Muscle of leg (tissue), 11 donors: ENCODE data around the gene KNG1. TPM values are rescaled to one million over a fixed set of nuclear protein-coding genes. Genes with fewer than 3 reads are reported as not detected.
"Not testable (repeated sequence)": the region's sequence is repeated elsewhere in the genome, so short reads cannot be mapped to it uniquely, and the experiment has no call there.

Source experiments
- DNase-seq: peaks from one replicate; pipeline ENCODE4 v3.0.0; 2013
- H3K27ac ChIP-seq: one replicate; pipeline ENCODE4 v1.5.1; 2013; ENCODE audit warnings: mild to moderate bottlenecking, low read length, control low read depth
- H3K27me3 ChIP-seq: one replicate; pipeline ENCODE4 v1.6.1; 2013; ENCODE audit warnings: low read length; ENCODE audit not compliant: control insufficient read depth, insufficient read depth
- H3K36me3 ChIP-seq: one replicate; pipeline ENCODE4 v1.6.1; 2013; ENCODE audit warnings: low read length; ENCODE audit not compliant: control insufficient read depth, insufficient read depth
- H3K4me1 ChIP-seq: one replicate; pipeline ENCODE4 v1.6.1; 2013; ENCODE audit warnings: low read length; ENCODE audit not compliant: control insufficient read depth, insufficient read depth
- H3K4me3 ChIP-seq: one replicate; pipeline ENCODE4 v1.5.1; 2013; ENCODE audit warnings: low read length, control low read depth
- H3K9me3 ChIP-seq: replicated peaks from 2 replicates; pipeline ENCODE4 v1.6.1; 2013; ENCODE audit warnings: low read depth, low read length; ENCODE audit not compliant: control insufficient read depth
- WGBS: methylation state at CpG from one replicate; pipeline ENCODE4 v1.1.5; 2013; ENCODE audit warnings: missing lambda C conversion rate; ENCODE audit not compliant: insufficient coverage; 5-methylcytosine and 5-hydroxymethylcytosine counted together
- polyA plus RNA-seq, 8 donors: library from polyadenylated mRNA; unstranded; fragments of 120-200 nt; gene quantifications; one replicate each; pipeline versions ENCODE4 v1.2.1 to v1.2.3, GENCODE V29; 2013; ENCODE audit warnings: inconsistent platforms in 1 of 8, low replicate concordance in 1 of 8; ENCODE audit not compliant: insufficient read length in 8 of 8, insufficient read depth in 1 of 8
- total RNA-seq: library from RNA; stranded (reverse); fragments of 120-200 nt; gene quantifications from one replicate; pipeline ENCODE4 v1.2.4, GENCODE V29; 2013

The KNG1 gene
- total and polyA plus RNA-seq, 9 donors = 0.05 to 1.5 (median 0.52) TPM; not detected in 4

DNA sequence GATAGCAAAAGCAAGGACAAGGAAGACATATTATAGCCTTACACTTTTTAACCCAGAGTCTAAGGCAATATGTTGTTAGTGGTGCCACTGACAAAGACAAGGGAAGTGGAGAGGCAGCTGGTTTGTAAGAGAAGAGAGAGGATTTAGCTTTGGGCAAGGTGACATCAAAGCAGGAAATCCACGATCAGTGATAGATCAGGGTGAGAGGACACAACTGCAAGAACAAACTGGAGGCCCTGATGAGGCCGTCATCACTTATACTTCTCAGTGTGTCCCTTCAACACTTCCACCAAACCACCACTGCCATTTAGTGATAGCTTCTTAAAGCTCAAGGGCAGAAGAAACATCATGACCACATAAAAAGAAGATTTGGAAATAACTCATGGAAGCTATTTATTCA is 30.7 kb upstream of the KNG1 start:
- H3K9me3 ChIP-seq, H3K27me3 ChIP-seq, H3K4me3 ChIP-seq, H3K4me1 ChIP-seq, H3K36me3 ChIP-seq, DNase-seq, H3K27ac ChIP-seq: not testable (repeated sequence)
- WGBS = no CpG with 5 or more reads among the region's 2 CpGs

DNA sequence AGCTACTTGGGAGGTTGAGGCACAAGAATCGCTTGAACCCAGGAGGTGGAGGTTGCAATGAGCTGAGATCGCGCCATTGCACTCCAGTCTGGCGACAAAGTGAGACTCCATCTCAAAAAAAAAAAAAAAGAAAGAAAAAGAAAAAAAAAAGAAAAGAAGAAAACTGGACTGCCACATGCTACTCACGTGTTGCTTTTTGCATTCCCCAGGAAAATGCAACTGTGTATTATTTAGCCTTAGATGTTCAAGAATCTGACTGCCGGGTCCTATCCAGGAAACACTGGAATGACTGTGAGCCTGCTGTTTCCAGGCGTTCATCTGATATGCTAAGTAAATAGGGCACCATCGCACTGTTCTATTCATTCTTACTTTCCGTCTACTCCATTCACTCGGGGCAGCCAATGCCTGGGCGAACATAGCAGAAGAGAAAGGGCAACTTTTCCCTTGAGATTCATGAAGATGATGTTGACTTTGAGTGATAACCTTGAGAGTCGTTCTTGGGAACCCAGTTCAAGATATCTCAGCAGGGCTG is 30.0 kb upstream of the KNG1 start:
- 84% methylated on average over 4 of the region's 12 CpGs for WGBS
- no peak for DNase-seq
- H3K27me3 ChIP-seq = no peaks in the 10 kb centered on the region
- no peak overlapping the region for H3K27ac ChIP-seq
- H3K4me3 ChIP-seq = no peak overlapping the region
- H3K36me3 ChIP-seq = no peaks in the 10 kb centered on the region
- no peaks in the 10 kb centered on the region for H3K9me3 ChIP-seq
- no peaks in the 10 kb centered on the region for H3K4me1 ChIP-seq

DNA sequence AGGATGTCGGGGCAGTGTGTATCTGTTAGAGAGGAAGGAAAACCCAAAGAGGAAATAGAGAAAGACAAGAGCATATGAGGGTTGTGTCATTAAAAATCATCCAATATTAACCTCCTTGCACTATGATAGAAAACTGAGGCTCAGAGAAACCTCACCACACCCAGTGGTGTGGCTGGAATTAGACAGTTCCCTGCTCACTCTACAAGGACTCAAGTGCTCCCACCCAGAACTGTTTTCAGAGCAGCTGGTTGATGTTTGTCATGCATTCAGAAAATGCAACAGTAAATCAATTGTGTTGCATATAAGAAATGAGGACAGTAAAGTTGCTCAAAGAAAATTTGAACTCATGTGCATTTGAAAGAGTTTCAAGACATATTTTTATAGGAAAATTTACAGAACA is 26.9 kb upstream of the KNG1 start:
- DNase-seq = not testable (repeated sequence)

DNA sequence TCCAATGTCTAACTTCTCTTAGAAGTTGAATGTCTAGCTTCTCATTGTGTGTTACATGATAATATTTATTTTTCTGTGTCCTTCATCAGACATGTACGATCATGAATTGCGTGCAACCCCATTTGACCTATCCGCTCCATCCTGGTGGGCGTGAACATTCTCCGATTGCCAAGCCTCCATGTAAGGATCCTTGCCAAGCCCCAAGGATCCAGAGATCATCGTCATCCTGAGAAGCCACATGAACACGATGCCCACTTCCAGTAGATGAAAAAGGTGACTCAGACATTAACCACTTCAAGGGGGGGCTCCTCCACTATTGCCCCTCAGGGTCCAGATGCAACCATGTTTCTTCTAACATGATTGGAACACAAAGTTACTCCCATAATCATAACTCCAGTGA is 25.5 kb upstream of the KNG1 start:
- 88% methylated on average over 7 of the region's 7 CpGs for WGBS
- Histone ChIP-seq H3K9me3 (no peaks in the 10 kb centered on the region), H3K27ac (no peak overlapping the region), H3K36me3 (no peaks in the 10 kb centered on the region), H3K27me3 (no peaks in the 10 kb centered on the region), H3K4me1 (no peaks in the 10 kb centered on the region), H3K4me3 (no peak overlapping the region)
- DNase-seq = no peak

More for the DNA sequence above, 26.9 kb upstream of the KNG1 start:
- WGBS = no CpG with 5 or more reads among the region's 1 CpG
- H3K27me3 ChIP-seq, H3K4me3 ChIP-seq, H3K36me3 ChIP-seq, H3K27ac ChIP-seq, H3K4me1 ChIP-seq, H3K9me3 ChIP-seq: not testable (repeated sequence)

- Histone ChIP-seq H3K27ac (no peak overlapping the region), H3K4me3 (no peak overlapping the region), H3K4me1 (no peaks in the 10 kb centered on the region), H3K27me3 (no peaks in the 10 kb centered on the region), H3K36me3 (no peaks in the 10 kb centered on the region), H3K9me3 (no peaks in the 10 kb centered on the region)
- WGBS = no CpG with 5 or more reads among the region's 3 CpGs
- no peak for DNase-seq
These were observed 23.3 kb upstream of the KNG1 start for GRCh38 chr3:186693843-186694242.

DNA sequence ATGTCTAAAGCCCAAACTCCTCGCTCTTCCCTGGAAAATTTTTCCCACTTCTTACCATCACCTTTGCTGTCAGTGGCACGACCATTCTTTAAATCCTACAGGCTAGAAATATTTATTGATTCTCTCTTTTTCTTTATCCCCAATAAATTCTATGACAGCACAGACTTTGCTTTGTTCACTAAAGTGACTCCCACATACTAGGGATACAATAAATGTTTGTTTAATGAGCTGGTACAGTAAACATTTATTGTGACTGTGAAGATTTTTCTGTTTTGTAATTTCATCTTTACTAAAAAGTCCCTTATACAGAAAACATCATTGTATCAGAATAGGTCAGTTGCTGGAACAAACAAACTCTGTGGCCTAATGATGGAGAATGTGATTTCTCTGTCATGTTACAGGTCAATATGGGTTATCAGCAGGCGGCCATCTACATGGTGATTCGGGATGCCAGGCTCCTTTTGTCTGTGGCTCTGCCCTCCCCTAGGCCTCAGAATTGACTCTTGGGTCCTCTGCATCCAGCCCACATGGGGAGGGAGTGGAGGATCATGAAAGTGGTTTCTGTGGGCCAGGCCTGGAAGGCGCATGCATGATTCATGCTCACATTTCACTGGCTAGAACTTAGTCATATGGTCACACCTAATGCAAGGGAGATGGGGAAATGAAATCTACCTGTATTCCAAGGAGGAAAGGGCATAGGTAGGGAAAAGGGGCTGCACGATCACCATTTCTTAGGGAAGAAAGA is 22.7 kb upstream of the KNG1 start:
- WGBS = 73% methylated on average over 4 of the region's 6 CpGs
- Histone ChIP-seq H3K27me3 (no peaks in the 10 kb centered on the region), H3K4me3 (no peak overlapping the region), H3K4me1 (no peaks in the 10 kb centered on the region), H3K36me3 (no peaks in the 10 kb centered on the region), H3K27ac (no peak overlapping the region), H3K9me3 (no peaks in the 10 kb centered on the region)
- no peak for DNase-seq

GRCh38 chr3:186696522-186696921 is 20.6 kb upstream of the KNG1 start:
- no CpG with 5 or more reads among the region's 2 CpGs for WGBS
- H3K36me3 ChIP-seq = no peaks in the 10 kb centered on the region
- H3K9me3 ChIP-seq = no peaks in the 10 kb centered on the region
- H3K27me3 ChIP-seq = no peaks in the 10 kb centered on the region
- no peak overlapping the region for H3K27ac ChIP-seq
- H3K4me1 ChIP-seq = no peaks in the 10 kb centered on the region
- DNase-seq = no peak
- H3K4me3 ChIP-seq = no peak overlapping the region

GRCh38 chr3:186697510-186697909 is 19.6 kb upstream of the KNG1 start:
- Histone ChIP-seq H3K27ac (no peak overlapping the region), H3K4me3 (no peak overlapping the region), H3K36me3 (no peaks in the 10 kb centered on the region), H3K9me3 (no peaks in the 10 kb centered on the region), H3K27me3 (no peaks in the 10 kb centered on the region), H3K4me1 (no peaks in the 10 kb centered on the region)
- no peak for DNase-seq
- WGBS = 65% methylated on average over 3 of the region's 4 CpGs

- no peak overlapping the region for H3K27ac ChIP-seq
- no peak for DNase-seq
- no peaks in the 10 kb centered on the region for H3K27me3 ChIP-seq
- no peaks in the 10 kb centered on the region for H3K4me1 ChIP-seq
- no peak overlapping the region for H3K4me3 ChIP-seq
- no peaks in the 10 kb centered on the region for H3K9me3 ChIP-seq
- no peaks in the 10 kb centered on the region for H3K36me3 ChIP-seq
- WGBS = 73% methylated on average over 3 of the region's 3 CpGs
These were observed 16.9 kb upstream of the KNG1 start for GRCh38 chr3:186700267-186700666.

DNA sequence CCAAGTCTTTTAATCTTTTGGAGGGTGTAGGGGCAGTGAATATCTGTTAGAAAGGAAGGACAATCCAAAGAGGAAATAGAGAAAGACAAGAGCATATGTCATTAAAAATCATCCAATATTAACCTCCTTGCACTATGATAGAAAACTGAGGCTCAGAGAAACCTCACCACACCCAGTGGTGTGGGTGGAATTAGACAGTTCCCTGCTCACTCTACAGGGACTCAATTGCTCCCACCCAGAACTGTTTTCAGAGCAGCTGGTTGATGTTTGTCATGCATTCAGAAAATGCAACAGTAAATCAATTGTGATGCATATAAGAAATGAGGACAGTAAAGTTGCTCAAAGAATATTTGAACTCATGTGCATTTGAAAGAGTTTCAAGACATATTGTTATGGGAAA is 14.7 kb upstream of the KNG1 start:
- H3K36me3 ChIP-seq, H3K27me3 ChIP-seq, H3K4me3 ChIP-seq, H3K4me1 ChIP-seq, DNase-seq, H3K27ac ChIP-seq, H3K9me3 ChIP-seq: not testable (repeated sequence)
